HepG2 (cell line): ENCODE results near the gene SPAG9. TPM values are rescaled to one million over a fixed set of nuclear protein-coding genes. Genes with fewer than 3 reads are reported as not detected.
A peak's percentile ranks its signal among the peaks of the same experiment; 100 is the strongest.

Experiments used
- CREB1 ChIP-seq, 2 experiments: fragments of 450-650 bp in 1 of 2; IDR thresholded peaks; 2 replicates each; pipeline ENCODE4 v1.6.1; 2016 to 2017; ENCODE audit warnings: control low read depth in 1 of 2, mild to moderate bottlenecking in 1 of 2, missing compliant biosample characterization in 1 of 2, missing genetic modification characterization in 1 of 2
- FOXK1 ChIP-seq: sonication (generic); formaldehyde crosslinking; IDR thresholded peaks from 2 replicates; pipeline ENCODE4 v1.4.0; 2020; ENCODE audit warnings: low read depth, missing genetic modification reagents, borderline replicate concordance
- LBX2 ChIP-seq: sonication (generic); formaldehyde crosslinking; IDR thresholded peaks from 2 replicates; pipeline ENCODE4 v1.5.0; 2020; ENCODE audit warnings: missing genetic modification reagents, mild to moderate bottlenecking, borderline replicate concordance
- MEF2D ChIP-seq: sonication (generic); formaldehyde crosslinking; IDR thresholded peaks from 2 replicates; pipeline ENCODE4 v1.5.1; 2020; ENCODE audit warnings: mild to moderate bottlenecking, missing genetic modification reagents
- TCF7 ChIP-seq: sonication (generic); IDR thresholded peaks from 2 replicates; pipeline ENCODE4 v1.6.1; 2016; ENCODE audit warnings: antibody characterized with exemption, low read depth
- WIZ ChIP-seq: sonication (generic); formaldehyde crosslinking; IDR thresholded peaks from 2 replicates; pipeline ENCODE4 v1.5.1; 2020; ENCODE audit warnings: mild to moderate bottlenecking, missing genetic modification reagents
- ZBTB20 ChIP-seq: sonication (generic); formaldehyde crosslinking; IDR thresholded peaks from 2 replicates; pipeline ENCODE4 v1.8.1; 2023; ENCODE audit warnings: missing genetic modification reagents, low read depth, mild to moderate bottlenecking, borderline replicate concordance
- ZNF274 ChIP-seq: sonication (generic); formaldehyde crosslinking; IDR thresholded peaks from 2 replicates; pipeline ENCODE4 v1.5.1; 2020; ENCODE audit warnings: mild to moderate bottlenecking, missing genetic modification reagents
- ZNF292 ChIP-seq: sonication (generic); formaldehyde crosslinking; IDR thresholded peaks from 2 replicates; pipeline ENCODE4 v1.8.1; 2022; ENCODE audit warnings: mild to moderate bottlenecking, low read depth, missing genetic modification reagents, borderline replicate concordance
- ZNF562 ChIP-seq: sonication (generic); formaldehyde crosslinking; IDR thresholded peaks from 2 replicates; pipeline ENCODE4 v1.8.0; 2022; ENCODE audit warnings: missing genetic modification reagents, borderline replicate concordance
- ZNF709 ChIP-seq: sonication (generic); formaldehyde crosslinking; IDR thresholded peaks from 2 replicates; pipeline ENCODE4 v1.5.0; 2020; ENCODE audit warnings: mild to moderate bottlenecking, missing genetic modification reagents
- ZNF792 ChIP-seq: IDR thresholded peaks from 2 replicates; pipeline ENCODE4 v1.6.1; 2016
- polyA plus RNA-seq, 8 experiments: library from polyadenylated mRNA; depleted of rRNA in 3 of 8; stranded (reverse) in 7 of 8; unstranded in 1 of 8; fragments of >200 nt; fragmentation: Illumina TruSeq in 4 of 8; extraction: Trizol in 4 of 8; gene quantifications; 2 replicates each; pipeline versions ENCODE4 v1.2.1 to v1.2.3, GENCODE V29; 2011 to 2016; ENCODE audit warnings: low read depth in 4 of 8, missing spikeins in 1 of 8, mixed read lengths in 1 of 8; ENCODE audit not compliant: insufficient read depth in 1 of 8
- total RNA-seq, 5 experiments: library from RNA; depleted of rRNA; stranded (reverse); fragments of >200 nt; fragmentation: Illumina TruSeq; extraction: Trizol; gene quantifications; 2 replicates each; pipeline ENCODE4 v1.2.3, GENCODE V29; 2016; ENCODE audit warnings: low read depth in 1 of 5
- TF ChIP-seq, protein P1 (sequence below): IDR thresholded peaks from 2 replicates; pipeline ENCODE4 v1.4.0; 2020; ENCODE audit warnings: mild to moderate bottlenecking, missing genetic modification reagents
- TF ChIP-seq, protein P2 (sequence below): sonication (generic); formaldehyde crosslinking; IDR thresholded peaks from 2 replicates; pipeline ENCODE4 v1.8.0; 2022; ENCODE audit warnings: mild to moderate bottlenecking, missing genetic modification reagents, moderate library complexity
- TF ChIP-seq, protein P3 (sequence below): sonication (generic); formaldehyde crosslinking; IDR thresholded peaks from 2 replicates; pipeline ENCODE4 v1.5.0; 2020; ENCODE audit warnings: missing genetic modification reagents

SPAG9 gene
- total and polyA plus RNA-seq, 2 of the 13 experiments (the other 11 are each of a cell fraction or from before 2014, with no cell fraction given), result 43.2 to 78.6 TPM

DNA sequence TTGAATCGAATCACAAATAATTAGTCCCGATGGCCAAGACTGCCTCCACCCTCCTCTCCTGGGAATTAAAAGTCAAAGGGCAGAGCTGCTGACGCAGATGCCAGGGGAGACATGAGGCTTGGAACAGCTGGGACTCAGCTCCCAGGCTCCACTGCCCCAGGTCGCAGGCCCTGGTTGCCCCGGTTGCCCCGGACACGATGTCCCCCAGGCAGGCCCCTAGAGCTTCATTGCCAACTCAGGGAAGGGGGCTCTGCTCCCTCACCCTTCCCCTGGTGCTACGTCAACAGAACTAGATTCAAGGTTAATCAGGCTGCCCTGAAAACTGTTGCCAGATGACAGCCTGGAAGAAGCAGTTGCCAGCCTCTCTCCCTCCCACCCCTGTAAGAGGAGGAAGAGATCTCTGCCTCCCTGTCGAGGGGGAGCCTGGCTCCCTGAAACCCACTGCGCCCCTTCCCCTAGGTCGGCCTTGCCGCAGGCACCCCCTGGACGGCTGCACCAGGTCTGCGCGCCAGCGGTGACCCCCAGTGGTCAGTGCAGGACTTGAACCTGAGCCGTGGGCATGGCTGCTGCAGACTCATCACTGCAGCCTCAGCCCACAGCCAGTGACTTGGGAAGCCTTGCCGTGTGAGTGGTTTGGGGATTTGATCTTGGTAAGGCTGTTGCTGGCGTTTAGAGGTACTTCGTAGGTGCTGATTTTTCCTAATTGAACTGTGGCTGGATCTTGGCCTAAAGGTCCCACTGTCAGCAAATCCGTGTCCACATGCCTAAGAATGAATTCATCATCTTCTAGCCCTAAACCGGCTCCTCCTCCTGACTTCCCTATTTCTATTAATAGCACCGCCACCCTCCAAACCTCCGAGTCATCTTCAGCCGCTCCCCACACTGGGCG, 170.4 kb downstream of the SPAG9 start (continued):
- TF ChIP-seq FOXK1 (CRISPR knock-in tag) (peak; percentile 29; the same call in 1 of the 2 replicates), ZNF292 (CRISPR knock-in tag) (peak; percentile 59; the same call in 1 of the 2 replicates), WIZ (peak; percentile 70), ZNF709 (CRISPR knock-in tag) (0 out of 2 replicates have a peak, but pooled peaks have one; percentile 40), ZNF274 (CRISPR knock-in tag) (peak; percentile 97), CREB1 (IDR thresholded peaks at IDR 0.05) (no peak), CREB1 (CRISPR knock-in tag; IDR thresholded peaks at IDR 0.05) (no peak), ZNF792 (peak; percentile 53; the same call in 1 of the 2 replicates), TCF7 (no peak), ZNF562 (CRISPR knock-in tag) (no peak), ZBTB20 (0 out of 2 replicates have a peak, but pooled peaks have one; percentile 52), MEF2D (CRISPR knock-in tag) (peak; percentile 59; the same call in 1 of the 2 replicates), LBX2 (CRISPR knock-in tag) (no peak)
- TF ChIP-seq, protein P1, sequence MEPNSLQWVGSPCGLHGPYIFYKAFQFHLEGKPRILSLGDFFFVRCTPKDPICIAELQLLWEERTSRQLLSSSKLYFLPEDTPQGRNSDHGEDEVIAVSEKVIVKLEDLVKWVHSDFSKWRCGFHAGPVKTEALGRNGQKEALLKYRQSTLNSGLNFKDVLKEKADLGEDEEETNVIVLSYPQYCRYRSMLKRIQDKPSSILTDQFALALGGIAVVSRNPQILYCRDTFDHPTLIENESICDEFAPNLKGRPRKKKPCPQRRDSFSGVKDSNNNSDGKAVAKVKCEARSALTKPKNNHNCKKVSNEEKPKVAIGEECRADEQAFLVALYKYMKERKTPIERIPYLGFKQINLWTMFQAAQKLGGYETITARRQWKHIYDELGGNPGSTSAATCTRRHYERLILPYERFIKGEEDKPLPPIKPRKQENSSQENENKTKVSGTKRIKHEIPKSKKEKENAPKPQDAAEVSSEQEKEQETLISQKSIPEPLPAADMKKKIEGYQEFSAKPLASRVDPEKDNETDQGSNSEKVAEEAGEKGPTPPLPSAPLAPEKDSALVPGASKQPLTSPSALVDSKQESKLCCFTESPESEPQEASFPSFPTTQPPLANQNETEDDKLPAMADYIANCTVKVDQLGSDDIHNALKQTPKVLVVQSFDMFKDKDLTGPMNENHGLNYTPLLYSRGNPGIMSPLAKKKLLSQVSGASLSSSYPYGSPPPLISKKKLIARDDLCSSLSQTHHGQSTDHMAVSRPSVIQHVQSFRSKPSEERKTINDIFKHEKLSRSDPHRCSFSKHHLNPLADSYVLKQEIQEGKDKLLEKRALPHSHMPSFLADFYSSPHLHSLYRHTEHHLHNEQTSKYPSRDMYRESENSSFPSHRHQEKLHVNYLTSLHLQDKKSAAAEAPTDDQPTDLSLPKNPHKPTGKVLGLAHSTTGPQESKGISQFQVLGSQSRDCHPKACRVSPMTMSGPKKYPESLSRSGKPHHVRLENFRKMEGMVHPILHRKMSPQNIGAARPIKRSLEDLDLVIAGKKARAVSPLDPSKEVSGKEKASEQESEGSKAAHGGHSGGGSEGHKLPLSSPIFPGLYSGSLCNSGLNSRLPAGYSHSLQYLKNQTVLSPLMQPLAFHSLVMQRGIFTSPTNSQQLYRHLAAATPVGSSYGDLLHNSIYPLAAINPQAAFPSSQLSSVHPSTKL (CRISPR knock-in tag), result peak; percentile 70
- TF ChIP-seq, protein P2, sequence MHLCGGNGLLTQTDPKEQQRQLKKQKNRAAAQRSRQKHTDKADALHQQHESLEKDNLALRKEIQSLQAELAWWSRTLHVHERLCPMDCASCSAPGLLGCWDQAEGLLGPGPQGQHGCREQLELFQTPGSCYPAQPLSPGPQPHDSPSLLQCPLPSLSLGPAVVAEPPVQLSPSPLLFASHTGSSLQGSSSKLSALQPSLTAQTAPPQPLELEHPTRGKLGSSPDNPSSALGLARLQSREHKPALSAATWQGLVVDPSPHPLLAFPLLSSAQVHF (CRISPR knock-in tag), result no peak
- TF ChIP-seq, protein P3, sequence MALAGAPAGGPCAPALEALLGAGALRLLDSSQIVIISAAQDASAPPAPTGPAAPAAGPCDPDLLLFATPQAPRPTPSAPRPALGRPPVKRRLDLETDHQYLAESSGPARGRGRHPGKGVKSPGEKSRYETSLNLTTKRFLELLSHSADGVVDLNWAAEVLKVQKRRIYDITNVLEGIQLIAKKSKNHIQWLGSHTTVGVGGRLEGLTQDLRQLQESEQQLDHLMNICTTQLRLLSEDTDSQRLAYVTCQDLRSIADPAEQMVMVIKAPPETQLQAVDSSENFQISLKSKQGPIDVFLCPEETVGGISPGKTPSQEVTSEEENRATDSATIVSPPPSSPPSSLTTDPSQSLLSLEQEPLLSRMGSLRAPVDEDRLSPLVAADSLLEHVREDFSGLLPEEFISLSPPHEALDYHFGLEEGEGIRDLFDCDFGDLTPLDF (CRISPR knock-in tag), result no peak
